Fibroblast of lung (primary cell): Measurements from ENCODE around the gene SLC22A5. TPM values are rescaled to one million over a fixed set of nuclear protein-coding genes. Genes with fewer than 3 reads are reported as not detected.

Experiments used
- DNase-seq, 2 donors: peaks; one replicate each; pipeline versions ENCODE4 v3.0.0 to v3.0.0-alpha.2; 2010; ENCODE audit warnings: low read depth in 2 of 2
- H2AFZ ChIP-seq: 2 replicates; pipeline ENCODE4 v1.5.1; 2012; ENCODE audit warnings: low read length, control low read depth, inconsistent platforms
- H3K27ac ChIP-seq: 2 replicates; pipeline ENCODE4 v1.5.1; 2011; ENCODE audit warnings: low read length, control low read depth; ENCODE audit not compliant: insufficient read depth
- H3K27me3 ChIP-seq: 2 replicates; pipeline ENCODE4 v1.5.1; 2011; ENCODE audit warnings: mild to moderate bottlenecking, low read length; ENCODE audit not compliant: control insufficient read depth, insufficient read depth
- H3K36me3 ChIP-seq: 2 replicates; pipeline ENCODE4 v1.5.1; 2011; ENCODE audit warnings: low read length; ENCODE audit not compliant: control insufficient read depth, insufficient read depth
- H3K4me1 ChIP-seq: 2 replicates; pipeline ENCODE4 v1.5.1; 2011; ENCODE audit warnings: low read length; ENCODE audit not compliant: control insufficient read depth, insufficient read depth; ENCODE audit errors: extremely low read depth
- H3K4me2 ChIP-seq: 2 replicates; pipeline ENCODE4 v1.5.1; 2011; ENCODE audit warnings: low read length, control low read depth; ENCODE audit not compliant: insufficient read depth; ENCODE audit errors: extremely low read depth
- H3K4me3 ChIP-seq, 4 experiments: fragments of 200-600 bp in 1 of 4; sonication (generic) in 1 of 4; replicated peaks in 1 of 4; 2 replicates each; pipeline ENCODE4 v1.5.1; 2011 to 2016; ENCODE audit warnings: low read length in 4 of 4, low read depth in 3 of 4, mild to moderate bottlenecking in 3 of 4, control low read depth in 2 of 4, inconsistent platforms in 1 of 4, mixed read lengths in 1 of 4; ENCODE audit not compliant: insufficient read depth in 1 of 4; ENCODE audit errors: control extremely low read depth in 1 of 4
- H3K79me2 ChIP-seq: 2 replicates; pipeline ENCODE4 v1.5.1; 2012; ENCODE audit warnings: mild to moderate bottlenecking, low read length, inconsistent platforms; ENCODE audit not compliant: control insufficient read depth, insufficient read depth
- H3K9ac ChIP-seq: 2 replicates; pipeline ENCODE4 v1.5.1; 2011; ENCODE audit warnings: mild to moderate bottlenecking, low read length, control low read depth; ENCODE audit not compliant: insufficient read depth
- H3K9me3 ChIP-seq: 2 replicates; pipeline ENCODE4 v1.5.1; 2012; ENCODE audit warnings: low read depth, low read length; ENCODE audit not compliant: control insufficient read depth, insufficient read depth
- H4K20me1 ChIP-seq: 2 replicates; pipeline ENCODE4 v1.5.1; 2011; ENCODE audit warnings: low read length; ENCODE audit not compliant: control insufficient read depth, insufficient read depth; ENCODE audit errors: extremely low read depth
- EZH2 ChIP-seq: IDR thresholded peaks from 2 replicates; pipeline ENCODE4 v1.5.1; 2012; ENCODE audit warnings: low read length, control low read depth, mild to moderate bottlenecking; ENCODE audit errors: missing control alignments
- polyA plus RNA-seq, 2 donors: library from polyadenylated mRNA; depleted of rRNA in 1 of 2; stranded (reverse) in 1 of 2; unstranded in 1 of 2; fragments of >200 nt; gene quantifications; 2 replicates each; pipeline ENCODE4 v1.2.1, GENCODE V29; 2011 to 2012; ENCODE audit warnings: missing spikeins in 1 of 2
- total RNA-seq: library from RNA; depleted of rRNA; stranded (reverse); fragments of >200 nt; gene quantifications from 2 replicates; pipeline ENCODE4 v1.2.1, GENCODE V29; 2014
- TF ChIP-seq, protein P1 (sequence below), 2 donors: IDR thresholded peaks in 1 of 2; conservative IDR thresholded peaks in 1 of 2; 1 replicate in 1 of 2; 2 replicates in 1 of 2; pipeline ENCODE4 v1.5.1; 2011 to 2012; ENCODE audit warnings: low read length in 2 of 2, control low read depth in 1 of 2, inconsistent platforms in 1 of 2, low read depth in 1 of 2, mild to moderate bottlenecking in 1 of 2

Gene SLC22A5
- total and polyA plus RNA-seq, 2 donors (not counting 1 experiment from before 2014, with no cell fraction given), result 3.4 to 8.8 TPM

DNA sequence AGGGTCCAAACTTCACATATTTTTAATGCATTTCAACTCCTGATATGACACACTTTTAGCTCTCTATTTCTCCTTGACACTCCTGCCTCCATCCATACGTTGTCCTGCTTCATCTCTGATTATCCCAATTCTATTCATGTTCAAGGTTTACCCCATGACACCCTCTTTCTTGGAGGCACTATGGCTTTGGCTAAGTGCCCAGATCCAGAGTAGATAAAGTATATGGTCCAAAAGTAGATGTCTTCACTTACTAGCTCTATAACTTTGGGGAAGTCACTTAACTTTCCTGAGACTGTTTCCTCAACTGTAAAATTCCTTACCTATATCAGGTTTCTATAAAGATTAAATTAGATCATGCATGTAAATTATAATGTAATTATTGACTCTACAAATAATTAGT lies 36.1 kb downstream of the SLC22A5 start:
- Histone ChIP-seq H3K4me3 (no peak overlapping the region), H3K27ac (no peak overlapping the region), H3K9me3 (no peaks in the 10 kb centered on the region), H3K36me3 (no peaks in the 10 kb centered on the region), H3K9ac (no peak overlapping the region), H3K4me1 (peaks cover 8% of the 10 kb centered on the region), H3K4me2 (no peak overlapping the region), H2AFZ (no peak overlapping the region), H4K20me1 (no peaks in the 10 kb centered on the region), H3K27me3 (no peaks in the 10 kb centered on the region), H3K79me2 (peaks cover 4% of the 10 kb centered on the region)
- DNase-seq, result no peak
- TF ChIP-seq, protein P1, sequence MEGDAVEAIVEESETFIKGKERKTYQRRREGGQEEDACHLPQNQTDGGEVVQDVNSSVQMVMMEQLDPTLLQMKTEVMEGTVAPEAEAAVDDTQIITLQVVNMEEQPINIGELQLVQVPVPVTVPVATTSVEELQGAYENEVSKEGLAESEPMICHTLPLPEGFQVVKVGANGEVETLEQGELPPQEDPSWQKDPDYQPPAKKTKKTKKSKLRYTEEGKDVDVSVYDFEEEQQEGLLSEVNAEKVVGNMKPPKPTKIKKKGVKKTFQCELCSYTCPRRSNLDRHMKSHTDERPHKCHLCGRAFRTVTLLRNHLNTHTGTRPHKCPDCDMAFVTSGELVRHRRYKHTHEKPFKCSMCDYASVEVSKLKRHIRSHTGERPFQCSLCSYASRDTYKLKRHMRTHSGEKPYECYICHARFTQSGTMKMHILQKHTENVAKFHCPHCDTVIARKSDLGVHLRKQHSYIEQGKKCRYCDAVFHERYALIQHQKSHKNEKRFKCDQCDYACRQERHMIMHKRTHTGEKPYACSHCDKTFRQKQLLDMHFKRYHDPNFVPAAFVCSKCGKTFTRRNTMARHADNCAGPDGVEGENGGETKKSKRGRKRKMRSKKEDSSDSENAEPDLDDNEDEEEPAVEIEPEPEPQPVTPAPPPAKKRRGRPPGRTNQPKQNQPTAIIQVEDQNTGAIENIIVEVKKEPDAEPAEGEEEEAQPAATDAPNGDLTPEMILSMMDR (conservative IDR thresholded peaks at IDR 0.05 in 1 of 2, IDR thresholded peaks at IDR 0.05 in 1 of 2; ENCODE audit: low read depth in 1 of 2, low read length in 2 of 2), result no peak
- TF ChIP-seq EZH2, result no peak

DNA sequence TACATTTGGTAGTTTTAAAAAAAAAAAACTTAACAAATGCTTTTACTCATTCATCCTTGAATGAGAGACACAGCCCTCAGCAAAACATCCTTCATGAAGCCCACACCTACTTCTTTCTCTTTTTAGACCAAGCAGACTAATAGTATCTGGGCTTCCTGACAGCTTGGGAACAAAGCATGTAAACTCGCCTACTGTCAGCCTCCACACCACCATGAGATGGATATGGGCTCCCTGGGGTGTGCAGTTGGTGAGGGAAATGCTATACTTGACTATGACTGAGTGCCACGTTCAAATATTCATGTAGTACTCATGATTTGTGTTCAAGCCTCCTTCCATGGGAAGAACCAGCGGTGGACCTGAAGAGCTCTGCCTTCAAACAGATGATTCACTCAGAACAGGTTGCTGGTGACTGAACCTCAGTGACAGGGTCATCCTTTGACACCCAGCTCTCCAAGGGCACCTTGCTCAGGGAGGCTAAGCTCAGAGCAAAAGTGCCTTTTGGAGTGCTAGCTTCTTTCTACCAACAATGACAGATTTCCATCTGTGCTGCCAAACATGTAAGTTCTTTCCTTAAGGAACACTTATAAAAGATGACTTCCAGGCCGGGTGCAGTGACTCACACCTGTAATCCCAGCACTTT lies 36.8 kb downstream of the SLC22A5 start:
- no peak overlapping the region for H3K4me2 ChIP-seq
- no peaks in the 10 kb centered on the region for H3K27me3 ChIP-seq
- no peaks in the 10 kb centered on the region for H3K9me3 ChIP-seq
- no peak overlapping the region for H3K27ac ChIP-seq
- H3K4me1 ChIP-seq, result peaks cover 8% of the 10 kb centered on the region
- no peak overlapping the region for H2AFZ ChIP-seq
- no peak overlapping the region for H3K4me3 ChIP-seq
- H4K20me1 ChIP-seq, result no peaks in the 10 kb centered on the region
- no peak for DNase-seq
- peaks cover 7% of the 10 kb centered on the region for H3K79me2 ChIP-seq
- TF ChIP-seq EZH2, result no peak
- TF ChIP-seq, protein P1 (conservative IDR thresholded peaks at IDR 0.05 in 1 of 2, IDR thresholded peaks at IDR 0.05 in 1 of 2; ENCODE audit: low read depth in 1 of 2, low read length in 2 of 2), result no peak
- H3K36me3 ChIP-seq, result no peaks in the 10 kb centered on the region
- no peak overlapping the region for H3K9ac ChIP-seq

DNA sequence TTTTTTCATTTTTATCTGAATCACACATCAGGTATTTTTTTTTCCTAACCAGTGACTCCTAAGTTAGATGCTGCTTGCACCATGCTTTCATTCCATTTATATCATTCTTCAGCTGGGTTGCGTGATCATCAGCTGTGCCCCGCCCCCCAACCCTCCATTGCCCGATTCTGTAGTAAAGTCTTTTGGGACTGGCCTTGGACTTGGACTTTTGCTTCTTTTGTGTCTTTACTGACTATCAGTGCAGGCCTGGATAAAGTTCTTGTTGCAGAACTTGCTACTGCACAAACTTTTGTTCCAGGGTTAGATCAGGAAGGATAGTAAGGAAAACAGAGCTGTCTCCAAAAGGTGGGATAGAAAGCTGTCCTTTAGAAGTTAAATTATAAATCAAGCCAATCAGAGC lies 38.5 kb downstream of the SLC22A5 start:
- no peaks in the 10 kb centered on the region for H3K36me3 ChIP-seq
- no peaks in the 10 kb centered on the region for H3K9me3 ChIP-seq
- H3K27me3 ChIP-seq, result no peaks in the 10 kb centered on the region
- no peak overlapping the region for H3K9ac ChIP-seq
- peaks cover 10% of the 10 kb centered on the region for H3K4me1 ChIP-seq
- DNase-seq, result no peak
- no peak overlapping the region for H3K27ac ChIP-seq
- no peak overlapping the region for H3K4me3 ChIP-seq
- H3K4me2 ChIP-seq, result no peak overlapping the region
- H3K79me2 ChIP-seq, result peaks cover 18% of the 10 kb centered on the region
- H2AFZ ChIP-seq, result no peak overlapping the region
- no peak for TF ChIP-seq EZH2
- TF ChIP-seq, protein P1 (conservative IDR thresholded peaks at IDR 0.05 in 1 of 2, IDR thresholded peaks at IDR 0.05 in 1 of 2; ENCODE audit: low read depth in 1 of 2, low read length in 2 of 2), result no peak
- no peaks in the 10 kb centered on the region for H4K20me1 ChIP-seq
